ENCODE measurements around the gene ACVRL1. TPM values are rescaled to one million over a fixed set of nuclear protein-coding genes. Genes with fewer than 3 reads are reported as not detected.

ACVRL1 gene
- polyA plus RNA-seq, 1 experiment, result 13.1 TPM

DNA sequence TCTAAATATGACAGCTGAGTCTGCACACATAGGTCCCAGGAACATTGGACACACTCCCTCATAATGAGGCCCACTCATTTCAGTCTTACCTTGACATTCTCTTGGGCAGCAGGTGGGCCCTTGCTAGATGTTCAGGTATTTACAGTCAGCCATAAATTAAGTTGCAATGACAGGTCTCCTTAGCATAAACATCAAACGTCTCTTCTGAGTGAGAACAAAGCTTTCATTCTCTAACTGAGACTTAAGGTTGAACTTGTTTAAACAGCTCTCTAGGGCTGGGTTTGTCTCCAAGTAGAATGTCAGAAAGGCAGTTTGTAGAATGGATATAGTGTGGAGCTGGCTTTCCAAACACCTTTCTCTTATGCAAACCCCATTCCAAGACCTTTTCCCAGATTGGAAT lies 54.5 kb downstream of the ACVRL1 start:
- no peaks in the 10 kb centered on the region for H3K27me3 ChIP-seq (ENCODE audit: control insufficient read depth, insufficient read depth, low read length)
- ChIA-PET CTCF (interaction anchor here (0.9 to 2.5 kb wide), 5 partner anchors 9 to 64 kb away, joined by 4 to 10 read pairs (median 4); no protein-coding TSS in a partner anchor), POLR2A (interaction anchor here (0.6 kb wide), 1 partner anchor 318 kb away, joined by 4 read pairs; no protein-coding TSS in a partner anchor)
- H3K36me3 ChIP-seq (ENCODE audit: control insufficient read depth, insufficient read depth, low read length), result peaks cover 3% of the 10 kb centered on the region; the same call in 1 of the 2 replicates
- TF ChIP-seq, protein P1, sequence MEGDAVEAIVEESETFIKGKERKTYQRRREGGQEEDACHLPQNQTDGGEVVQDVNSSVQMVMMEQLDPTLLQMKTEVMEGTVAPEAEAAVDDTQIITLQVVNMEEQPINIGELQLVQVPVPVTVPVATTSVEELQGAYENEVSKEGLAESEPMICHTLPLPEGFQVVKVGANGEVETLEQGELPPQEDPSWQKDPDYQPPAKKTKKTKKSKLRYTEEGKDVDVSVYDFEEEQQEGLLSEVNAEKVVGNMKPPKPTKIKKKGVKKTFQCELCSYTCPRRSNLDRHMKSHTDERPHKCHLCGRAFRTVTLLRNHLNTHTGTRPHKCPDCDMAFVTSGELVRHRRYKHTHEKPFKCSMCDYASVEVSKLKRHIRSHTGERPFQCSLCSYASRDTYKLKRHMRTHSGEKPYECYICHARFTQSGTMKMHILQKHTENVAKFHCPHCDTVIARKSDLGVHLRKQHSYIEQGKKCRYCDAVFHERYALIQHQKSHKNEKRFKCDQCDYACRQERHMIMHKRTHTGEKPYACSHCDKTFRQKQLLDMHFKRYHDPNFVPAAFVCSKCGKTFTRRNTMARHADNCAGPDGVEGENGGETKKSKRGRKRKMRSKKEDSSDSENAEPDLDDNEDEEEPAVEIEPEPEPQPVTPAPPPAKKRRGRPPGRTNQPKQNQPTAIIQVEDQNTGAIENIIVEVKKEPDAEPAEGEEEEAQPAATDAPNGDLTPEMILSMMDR (IDR thresholded peaks at IDR 0.05; ENCODE audit: insufficient read depth, low read depth, low read length), result no peak
- H3K4me3 ChIP-seq (ENCODE audit: low read depth, low read length), result no peak overlapping the region
- no peak for DNase-seq (ENCODE audit: low read depth)

DNA sequence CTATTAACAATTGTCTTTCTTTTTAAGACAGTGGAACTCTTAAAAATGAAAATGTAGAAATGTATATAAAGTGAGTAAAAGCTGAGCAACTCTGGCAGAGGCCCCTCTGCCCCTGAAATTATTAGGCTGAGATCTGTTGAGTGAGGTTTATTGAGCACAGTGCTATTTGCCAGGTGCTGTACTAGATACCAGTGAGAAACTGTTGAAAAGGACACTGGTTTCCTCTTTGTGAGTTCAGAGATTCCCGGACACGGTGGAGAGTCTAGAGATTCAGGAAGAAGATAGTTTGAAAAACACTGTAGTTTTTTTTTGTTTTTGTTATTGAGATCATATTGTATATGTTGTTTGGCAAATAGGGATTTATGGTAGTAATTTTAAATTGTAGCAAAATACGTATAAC lies 55.4 kb downstream of the ACVRL1 start:
- no peak for DNase-seq (ENCODE audit: low read depth)
- no peak overlapping the region for H3K4me3 ChIP-seq (ENCODE audit: low read depth, low read length)
- ChIA-PET CTCF (interaction anchor here (0.7 to 2.5 kb wide), 7 partner anchors 8 to 63 kb away, joined by 3 to 10 read pairs (median 4); no protein-coding TSS in a partner anchor), POLR2A (no interaction called here)
- peaks cover 3% of the 10 kb centered on the region; the same call in 1 of the 2 replicates for H3K36me3 ChIP-seq (ENCODE audit: control insufficient read depth, insufficient read depth, low read length)
- no peaks in the 10 kb centered on the region for H3K27me3 ChIP-seq (ENCODE audit: control insufficient read depth, insufficient read depth, low read length)
- TF ChIP-seq, protein P1 (IDR thresholded peaks at IDR 0.05; ENCODE audit: insufficient read depth, low read depth, low read length), result no peak

DNA sequence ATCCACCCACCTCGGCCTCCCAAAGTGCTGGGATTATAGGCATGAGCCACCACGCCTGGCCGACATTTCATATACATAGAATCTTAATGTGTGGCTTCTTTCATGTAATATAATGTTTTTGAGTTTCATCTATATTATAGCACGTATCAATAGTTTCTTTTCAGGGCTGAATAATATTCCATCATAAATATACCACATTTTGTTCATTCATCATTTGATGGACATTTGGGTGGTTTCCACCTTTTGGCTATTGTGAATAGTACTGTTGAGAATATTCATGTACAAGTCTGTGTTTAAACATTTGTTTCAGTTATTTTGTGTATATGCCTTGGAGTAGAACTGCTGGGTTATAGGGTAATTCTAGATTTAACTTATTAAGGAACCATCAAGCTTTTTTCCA lies 56.2 kb downstream of the ACVRL1 start:
- H3K4me3 ChIP-seq (ENCODE audit: low read depth, low read length), result no peak overlapping the region
- TF ChIP-seq, protein P1 (IDR thresholded peaks at IDR 0.05; ENCODE audit: insufficient read depth, low read depth, low read length), result no peak
- ChIA-PET CTCF (interaction anchor here (1.5 kb wide), 1 partner anchor 41 kb away, joined by 3 read pairs; no protein-coding TSS in a partner anchor), POLR2A (no interaction called here)
- H3K36me3 ChIP-seq (ENCODE audit: control insufficient read depth, insufficient read depth, low read length), result peaks cover 3% of the 10 kb centered on the region; the same call in 1 of the 2 replicates
- DNase-seq (ENCODE audit: low read depth), result no peak
- no peaks in the 10 kb centered on the region for H3K27me3 ChIP-seq (ENCODE audit: control insufficient read depth, insufficient read depth, low read length)

DNA sequence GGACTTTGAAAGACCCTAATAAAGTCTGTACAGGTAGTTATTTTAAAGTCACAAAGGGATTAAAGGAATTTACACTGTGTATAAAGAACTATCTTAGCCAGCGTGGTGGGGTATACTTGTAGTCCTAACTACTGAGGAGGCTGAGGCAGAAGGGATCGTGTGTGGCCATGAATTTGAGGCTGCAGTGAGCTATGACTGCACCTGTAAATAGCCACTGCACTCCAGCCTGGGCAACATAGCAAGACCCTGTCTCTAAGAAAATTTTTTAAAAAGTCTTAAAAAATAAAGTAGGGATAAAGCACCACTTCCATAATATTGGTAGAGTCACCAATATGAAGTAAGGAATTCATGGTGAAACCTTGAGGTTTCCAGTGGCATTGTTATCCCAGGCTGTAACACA lies 62.3 kb downstream of the ACVRL1 start:
- DNase-seq (ENCODE audit: low read depth), result no peak

DNA sequence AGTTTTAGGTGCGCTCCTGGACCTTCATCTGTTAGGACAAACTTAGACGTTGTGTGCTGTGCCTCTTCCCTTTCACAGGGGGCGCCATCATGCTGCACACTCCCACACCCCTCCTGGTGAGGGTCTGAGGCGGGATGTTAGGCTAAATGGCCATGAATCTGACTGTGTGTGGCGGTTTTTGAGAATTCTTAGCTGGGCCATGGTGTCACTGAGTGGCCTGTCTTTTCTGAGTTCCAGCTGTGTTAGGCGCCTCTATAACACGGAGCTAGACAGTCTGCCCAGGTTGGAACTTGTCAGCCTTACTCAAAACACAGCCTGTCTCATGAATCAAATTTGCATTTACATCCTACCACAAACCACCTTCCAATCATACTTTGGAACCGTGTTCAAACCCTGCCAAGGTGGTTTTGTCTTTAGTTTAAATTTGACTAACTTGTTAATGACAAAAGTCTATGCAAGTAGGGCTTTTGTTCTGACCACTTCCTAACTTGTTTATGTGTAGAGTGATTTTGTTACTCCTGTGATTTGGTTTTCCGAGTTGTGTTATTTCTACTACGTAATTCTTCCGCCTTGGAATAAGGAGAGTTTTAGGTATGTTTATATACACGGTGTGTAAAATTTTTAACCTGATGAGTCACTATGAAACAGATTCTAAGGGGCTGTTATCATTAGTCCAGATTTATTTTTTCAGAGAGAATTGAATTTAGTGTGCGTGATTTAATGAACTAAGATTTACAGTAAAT lies 63.8 kb downstream of the ACVRL1 start:
- POLR2A ChIA-PET, result no interaction called here
- CTCF ChIA-PET, result interaction anchor here (0.6 to 2.0 kb wide), 10 partner anchors 9 to 1043 kb away, joined by 3 to 9 read pairs (median 4); no protein-coding TSS in a partner anchor
- H3K4me3 ChIP-seq (ENCODE audit: low read depth, low read length), result no peak overlapping the region
- H3K36me3 ChIP-seq (ENCODE audit: control insufficient read depth, insufficient read depth, low read length), result peaks cover 3% of the 10 kb centered on the region; the same call in 1 of the 2 replicates
- no peak for DNase-seq (ENCODE audit: low read depth)
- no peaks in the 10 kb centered on the region for H3K27me3 ChIP-seq (ENCODE audit: control insufficient read depth, insufficient read depth, low read length)
- TF ChIP-seq, protein P1 (IDR thresholded peaks at IDR 0.05; ENCODE audit: insufficient read depth, low read depth, low read length), result peak; percentile 56

More for the DNA sequence above, 62.3 kb downstream of the ACVRL1 start:
- no peaks in the 10 kb centered on the region for H3K27me3 ChIP-seq (ENCODE audit: control insufficient read depth, insufficient read depth, low read length)
- H3K36me3 ChIP-seq (ENCODE audit: control insufficient read depth, insufficient read depth, low read length), result no peaks in the 10 kb centered on the region
- H3K4me3 ChIP-seq (ENCODE audit: low read depth, low read length), result no peak overlapping the region
- POLR2A ChIA-PET, result no interaction called here
- CTCF ChIA-PET, result interaction anchor here (1.0 to 2.0 kb wide), 4 partner anchors 8 to 75 kb away, joined by 3 to 9 read pairs (median 4); no protein-coding TSS in a partner anchor
- TF ChIP-seq, protein P1 (IDR thresholded peaks at IDR 0.05; ENCODE audit: insufficient read depth, low read depth, low read length), result no peak

Measured in BJ (cell line).